ENCODE data around the gene LMF1.
A peak's percentile ranks its signal among the peaks of the same experiment; 100 is the strongest.

Gene LMF1

GRCh38 chr16:970766-971581, at the start of gene LMF1:
TSS of gene LMF1 (minus strand) at chr16:970984. CDS start at chr16:970980, 4 bp downstream.
- DNase-seq: peak; percentile 96

GRCh38 chr16:1020091-1020399, 49.3 kb upstream of the LMF1 start:
- no peak for DNase-seq

- DNase-seq: no peak
These were observed 48.7 kb upstream of the LMF1 start for GRCh38 chr16:1019231-1020090.

- no peak for DNase-seq
These were observed 47.8 kb upstream of the LMF1 start for GRCh38 chr16:1018447-1019198.

- no peak for DNase-seq
These were observed 44.1 kb upstream of the LMF1 start for GRCh38 chr16:1014771-1015495.

- DNase-seq: no peak
These were observed 43.4 kb upstream of the LMF1 start for GRCh38 chr16:1014221-1014620.

GRCh38 chr16:1013593-1013900, 42.8 kb upstream of the LMF1 start:
- no peak for DNase-seq

- DNase-seq: no peak
These were observed 42.2 kb upstream of the LMF1 start for GRCh38 chr16:1012722-1013592.

GRCh38 chr16:1012135-1012534, 41.4 kb upstream of the LMF1 start:
- DNase-seq: no peak

- no peak for DNase-seq
These were observed 40.7 kb upstream of the LMF1 start for GRCh38 chr16:1011316-1012082.

GRCh38 chr16:1010815-1011214, 40.0 kb upstream of the LMF1 start:
- no peak for DNase-seq

GRCh38 chr16:1010251-1010650, 39.5 kb upstream of the LMF1 start:
- no peak for DNase-seq

- no peak for DNase-seq
These were observed 38.8 kb upstream of the LMF1 start for GRCh38 chr16:1009358-1010150.

- no peak for DNase-seq
These were observed 37.3 kb upstream of the LMF1 start for GRCh38 chr16:1008085-1008484.

- DNase-seq: no peak
These were observed 36.6 kb upstream of the LMF1 start for GRCh38 chr16:1007284-1007850.

- no peak for DNase-seq
These were observed 36.0 kb upstream of the LMF1 start for GRCh38 chr16:1006781-1007180.

GRCh38 chr16:1005286-1005685, 34.5 kb upstream of the LMF1 start:
- DNase-seq: no peak

GRCh38 chr16:1003391-1004347, 32.9 kb upstream of the LMF1 start:
- DNase-seq: no peak
